ENCODE results near the gene CACNA2D4. TPM values are rescaled to one million over a fixed set of nuclear protein-coding genes. Genes with fewer than 3 reads are reported as not detected.

CACNA2D4 gene
- total RNA-seq, 1 experiment from 2014 or later: 1.7 TPM

- no peak for TF ChIP-seq TCF7L2 (IDR thresholded peaks at IDR 0.05; ENCODE audit: borderline replicate concordance, extremely low read depth, insufficient read depth, insufficient read length)
- no peak for TF ChIP-seq EZH2phosphoT487 (IDR thresholded peaks at IDR 0.05; ENCODE audit: borderline replicate concordance)
- TF ChIP-seq, protein P1, sequence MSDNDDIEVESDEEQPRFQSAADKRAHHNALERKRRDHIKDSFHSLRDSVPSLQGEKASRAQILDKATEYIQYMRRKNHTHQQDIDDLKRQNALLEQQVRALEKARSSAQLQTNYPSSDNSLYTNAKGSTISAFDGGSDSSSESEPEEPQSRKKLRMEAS (IDR thresholded peaks at IDR 0.05): no peak
Measured at GRCh38 chr12:1965916-1966315, 47.5 kb upstream of the CACNA2D4 start (continued).

GRCh38 chr12:1962051-1963020 is 43.9 kb upstream of the CACNA2D4 start:
- Histone ChIP-seq H3K27me3 (ENCODE audit: insufficient read depth, low read length) (no peaks in the 10 kb centered on the region), H3K4me3 (replicated peaks in 1 of 2; ENCODE audit: low read depth in 1 of 2, low read length in 2 of 2) (no peak overlapping the region), H3K9me3 (ENCODE audit: control insufficient read depth in 1 of 2, insufficient read depth in 1 of 2, low read depth in 1 of 2, low read length in 2 of 2) (no peaks in the 10 kb centered on the region), H4K20me1 (ENCODE audit: insufficient read depth) (no peaks in the 10 kb centered on the region), H3K36me3 (ENCODE audit: control insufficient read depth in 1 of 2, insufficient read depth in 2 of 2, low read length in 2 of 2) (peaks cover 0 to 3% of the 10 kb centered on the region in 2 experiments; a peak in 1 of 4 replicates), H3K79me2 (ENCODE audit: insufficient read depth, low read length) (no peaks in the 10 kb centered on the region), H3K27ac (ENCODE audit: low read depth, low read length) (no peak overlapping the region), H3K4me1 (ENCODE audit: control insufficient read depth in 1 of 2, insufficient read depth in 2 of 2, low read length in 2 of 2) (no peaks in the 10 kb centered on the region), H3K9ac (ENCODE audit: low read length) (no peak overlapping the region), H3K9me2 (ENCODE audit: insufficient read depth) (no peaks in the 10 kb centered on the region), H2AFZ (ENCODE audit: low read depth, low read length, poor library complexity, severe bottlenecking) (no peak overlapping the region), H3K4me2 (ENCODE audit: low read length) (no peak overlapping the region)
- RAD21 ChIA-PET (ENCODE audit: low non-redundant PET in 1 of 2, low total read pairs in 2 of 2, uncharacterized antibody in 2 of 2, unreplicated experiment in 2 of 2): no interaction called here
- POLR2A ChIA-PET: no interaction called here
- ATAC-seq: no peak
- intact Hi-C loops (cut with micrococcal nuclease): no loop called here
- TF ChIP-seq SIN3A (IDR thresholded peaks at IDR 0.05; ENCODE audit: low read depth): no peak
- no peak for TF ChIP-seq CBX3 (IDR thresholded peaks at IDR 0.05; ENCODE audit: low read depth)
- no peak for TF ChIP-seq POLR2A (IDR thresholded peaks at IDR 0.05; ENCODE audit: borderline replicate concordance, extremely low read depth, insufficient read depth, insufficient read length)
- TF ChIP-seq EGR1 (IDR thresholded peaks at IDR 0.05; ENCODE audit: low read depth): no peak
- TF ChIP-seq ATF3 (IDR thresholded peaks at IDR 0.05): no peak
- no TSS peak for BruUV-seq (replicated peaks)
- CTCF ChIA-PET: no interaction called here
- DNase-seq (ENCODE audit: low read depth, low spot score): no peak
